SK-N-SH treated with all-trans-retinoic acid at 6 μM for 48 hours (cell line): ENCODE data around the gene PARL.

Experiments
- ATAC-seq: fragments of 200-7000 bp; cut with Tn5 transposase; 3 replicates; pipeline ENCODE4 v1.9.1; 2020; ENCODE audit warnings: mild to moderate bottlenecking, moderate library complexity
- ARNTL ChIP-seq: fragments of 450-650 bp; formaldehyde crosslinking; IDR thresholded peaks from 2 replicates; pipeline ENCODE4 v1.5.0; 2020; ENCODE audit warnings: low read depth, mild to moderate bottlenecking, moderate library complexity, borderline replicate concordance
- BACH2 ChIP-seq: fragments of 250-450 bp; sonication (Bioruptor Pico); IDR thresholded peaks from 2 replicates; pipeline ENCODE4 v1.9.0; 2021; ENCODE audit warnings: mild to moderate bottlenecking, borderline replicate concordance
- CSDC2 ChIP-seq: fragments of 250-450 bp; sonication (Bioruptor Pico); IDR thresholded peaks from 2 replicates; pipeline ENCODE4 v1.5.0; 2020; ENCODE audit warnings: mild to moderate bottlenecking, moderate library complexity
- ESRRG ChIP-seq: fragments of 250-450 bp; sonication (Bioruptor Pico); IDR thresholded peaks from 2 replicates; pipeline ENCODE4 v1.6.1; 2021; ENCODE audit warnings: mild to moderate bottlenecking
- GLIS3 ChIP-seq: fragments of 250-450 bp; sonication (Bioruptor Pico); IDR thresholded peaks from 2 replicates; pipeline ENCODE4 v1.5.0; 2020; ENCODE audit warnings: mild to moderate bottlenecking, moderate library complexity
- ISL1 ChIP-seq: fragments of 250-450 bp; sonication (Bioruptor Pico); IDR thresholded peaks from 2 replicates; pipeline ENCODE4 v2.1.2; 2022; ENCODE audit warnings: mild to moderate bottlenecking, moderate library complexity
- OSR1 ChIP-seq: fragments of 250-450 bp; sonication (Bioruptor Pico); IDR thresholded peaks from 2 replicates; pipeline ENCODE4 v1.8.0; 2022; ENCODE audit warnings: moderate library complexity, mild to moderate bottlenecking, inconsistent platforms
- PPARA ChIP-seq: fragments of 250-450 bp; sonication (Bioruptor Pico); IDR thresholded peaks from 2 replicates; pipeline ENCODE4 v1.5.0; 2020; ENCODE audit warnings: mild to moderate bottlenecking, borderline replicate concordance
- RARB ChIP-seq: fragments of 250-450 bp; sonication (Bioruptor Pico); IDR thresholded peaks from 2 replicates; pipeline ENCODE4 v1.8.0; 2021; ENCODE audit warnings: mild to moderate bottlenecking, moderate library complexity
- TCF4 ChIP-seq: fragments of 250-450 bp; sonication (Bioruptor Pico); IDR thresholded peaks from 2 replicates; pipeline ENCODE4 v1.8.0; 2021; ENCODE audit warnings: mild to moderate bottlenecking, moderate library complexity, borderline replicate concordance
- TOX ChIP-seq: fragments of 250-450 bp; sonication (Bioruptor Pico); IDR thresholded peaks from 2 replicates; pipeline ENCODE4 v1.8.0; 2021; ENCODE audit warnings: mild to moderate bottlenecking, moderate library complexity, borderline replicate concordance
- ZC3H10 ChIP-seq: fragments of 250-450 bp; sonication (Bioruptor Pico); IDR thresholded peaks from 2 replicates; pipeline ENCODE4 v1.5.1; 2021; ENCODE audit warnings: mild to moderate bottlenecking, moderate library complexity
- ZFP3 ChIP-seq: fragments of 250-450 bp; sonication (Bioruptor Pico); IDR thresholded peaks from 2 replicates; pipeline ENCODE4 v1.5.0; 2020; ENCODE audit warnings: mild to moderate bottlenecking, moderate library complexity
- ZFP30 ChIP-seq: fragments of 450-650 bp; formaldehyde crosslinking; IDR thresholded peaks from 2 replicates; pipeline ENCODE4 v1.5.0; 2022; ENCODE audit warnings: mild to moderate bottlenecking, moderate library complexity
- ZNF565 ChIP-seq: fragments of 450-650 bp; formaldehyde crosslinking; conservative IDR thresholded peaks from 2 replicates; pipeline ENCODE4 v1.5.0; 2020; ENCODE audit warnings: low read depth, mild to moderate bottlenecking, moderate library complexity
- ZNF70 ChIP-seq: fragments of 450-650 bp; formaldehyde crosslinking; IDR thresholded peaks from 2 replicates; pipeline ENCODE4 v1.5.0; 2020; ENCODE audit warnings: mild to moderate bottlenecking, moderate library complexity
- TF ChIP-seq, protein P1 (sequence below): fragments of 250-450 bp; sonication (Bioruptor Pico); IDR thresholded peaks from 2 replicates; pipeline ENCODE4 v1.5.1; 2021; ENCODE audit warnings: mild to moderate bottlenecking, moderate library complexity
- TF ChIP-seq, protein P2 (sequence below): fragments of 250-450 bp; sonication (Bioruptor Pico); IDR thresholded peaks from 2 replicates; pipeline ENCODE4 v1.5.0; 2020; ENCODE audit warnings: mild to moderate bottlenecking, moderate library complexity
- TF ChIP-seq, protein P3 (sequence below): fragments of 250-450 bp; sonication (Bioruptor Pico); IDR thresholded peaks from 2 replicates; pipeline ENCODE4 v1.5.1; 2020; ENCODE audit warnings: low read depth, mild to moderate bottlenecking, moderate library complexity
- TF ChIP-seq, protein P4 (sequence below): fragments of 250-450 bp; sonication (Bioruptor Pico); IDR thresholded peaks from 2 replicates; pipeline ENCODE4 v1.8.0; 2021; ENCODE audit warnings: low read depth, mild to moderate bottlenecking, moderate library complexity, borderline replicate concordance

The PARL gene

DNA sequence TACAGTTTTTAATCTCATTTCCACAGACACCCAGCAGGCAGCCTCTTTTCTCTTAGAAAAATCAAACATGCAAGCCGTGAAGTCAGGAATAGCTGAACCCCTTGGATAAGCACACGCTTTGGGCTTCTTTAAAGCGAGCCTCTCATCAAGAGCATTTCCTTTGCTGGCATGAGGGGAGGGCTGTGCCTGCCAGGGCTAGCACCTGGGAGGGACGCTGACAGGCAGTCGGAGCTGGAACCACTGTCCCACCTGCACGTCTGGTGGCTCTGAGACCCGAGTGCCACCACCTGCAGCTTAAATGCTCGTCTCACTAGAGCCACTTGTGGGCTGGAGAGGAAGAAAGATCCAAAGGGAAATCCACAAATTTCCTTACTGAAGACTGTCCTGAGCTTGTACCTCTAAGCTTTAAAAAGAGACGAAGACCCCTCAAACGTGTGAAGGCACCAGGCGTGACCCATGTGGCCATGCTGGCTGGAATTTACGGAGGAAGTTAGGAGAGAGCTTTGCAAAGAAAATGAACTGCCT lies 68.7 kb downstream of the PARL start (continued):
- TF ChIP-seq OSR1 (CRISPR knock-in tag) (no peak), ZC3H10 (no peak)
- TF ChIP-seq, protein P1, sequence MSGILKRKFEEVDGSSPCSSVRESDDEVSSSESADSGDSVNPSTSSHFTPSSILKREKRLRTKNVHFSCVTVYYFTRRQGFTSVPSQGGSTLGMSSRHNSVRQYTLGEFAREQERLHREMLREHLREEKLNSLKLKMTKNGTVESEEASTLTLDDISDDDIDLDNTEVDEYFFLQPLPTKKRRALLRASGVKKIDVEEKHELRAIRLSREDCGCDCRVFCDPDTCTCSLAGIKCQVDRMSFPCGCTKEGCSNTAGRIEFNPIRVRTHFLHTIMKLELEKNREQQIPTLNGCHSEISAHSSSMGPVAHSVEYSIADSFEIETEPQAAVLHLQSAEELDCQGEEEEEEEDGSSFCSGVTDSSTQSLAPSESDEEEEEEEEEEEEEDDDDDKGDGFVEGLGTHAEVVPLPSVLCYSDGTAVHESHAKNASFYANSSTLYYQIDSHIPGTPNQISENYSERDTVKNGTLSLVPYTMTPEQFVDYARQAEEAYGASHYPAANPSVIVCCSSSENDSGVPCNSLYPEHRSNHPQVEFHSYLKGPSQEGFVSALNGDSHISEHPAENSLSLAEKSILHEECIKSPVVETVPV (CRISPR knock-in tag) = no peak
- TF ChIP-seq, all 23 proteins: peak for 0

DNA sequence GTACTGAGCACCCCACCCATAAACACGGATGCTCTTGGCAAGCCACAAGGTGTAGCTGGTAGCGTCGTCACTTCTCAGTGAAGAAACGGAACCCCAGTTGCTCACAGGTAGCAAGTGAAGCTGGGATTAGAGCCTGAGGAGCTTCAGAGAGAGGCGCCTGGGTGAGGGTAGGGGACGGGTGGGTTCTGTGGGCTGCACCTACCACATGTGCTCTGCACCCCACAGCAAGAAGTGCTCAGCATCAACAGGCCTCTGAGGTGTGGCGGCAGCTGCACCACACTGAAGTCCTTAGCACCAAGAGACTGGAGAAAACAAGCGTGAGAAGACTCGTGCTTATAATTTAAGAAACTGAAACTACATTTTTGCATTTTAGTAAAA lies 69.1 kb downstream of the PARL start:
- no peak for ATAC-seq
- TF ChIP-seq TCF4 (CRISPR knock-in tag) (no peak), ISL1 (CRISPR knock-in tag) (no peak), ARNTL (CRISPR knock-in tag) (no peak), ESRRG (no peak), TOX (CRISPR knock-in tag) (no peak), ZNF565 (CRISPR knock-in tag) (no peak), BACH2 (CRISPR knock-in tag) (no peak)
- TF ChIP-seq, protein P2, sequence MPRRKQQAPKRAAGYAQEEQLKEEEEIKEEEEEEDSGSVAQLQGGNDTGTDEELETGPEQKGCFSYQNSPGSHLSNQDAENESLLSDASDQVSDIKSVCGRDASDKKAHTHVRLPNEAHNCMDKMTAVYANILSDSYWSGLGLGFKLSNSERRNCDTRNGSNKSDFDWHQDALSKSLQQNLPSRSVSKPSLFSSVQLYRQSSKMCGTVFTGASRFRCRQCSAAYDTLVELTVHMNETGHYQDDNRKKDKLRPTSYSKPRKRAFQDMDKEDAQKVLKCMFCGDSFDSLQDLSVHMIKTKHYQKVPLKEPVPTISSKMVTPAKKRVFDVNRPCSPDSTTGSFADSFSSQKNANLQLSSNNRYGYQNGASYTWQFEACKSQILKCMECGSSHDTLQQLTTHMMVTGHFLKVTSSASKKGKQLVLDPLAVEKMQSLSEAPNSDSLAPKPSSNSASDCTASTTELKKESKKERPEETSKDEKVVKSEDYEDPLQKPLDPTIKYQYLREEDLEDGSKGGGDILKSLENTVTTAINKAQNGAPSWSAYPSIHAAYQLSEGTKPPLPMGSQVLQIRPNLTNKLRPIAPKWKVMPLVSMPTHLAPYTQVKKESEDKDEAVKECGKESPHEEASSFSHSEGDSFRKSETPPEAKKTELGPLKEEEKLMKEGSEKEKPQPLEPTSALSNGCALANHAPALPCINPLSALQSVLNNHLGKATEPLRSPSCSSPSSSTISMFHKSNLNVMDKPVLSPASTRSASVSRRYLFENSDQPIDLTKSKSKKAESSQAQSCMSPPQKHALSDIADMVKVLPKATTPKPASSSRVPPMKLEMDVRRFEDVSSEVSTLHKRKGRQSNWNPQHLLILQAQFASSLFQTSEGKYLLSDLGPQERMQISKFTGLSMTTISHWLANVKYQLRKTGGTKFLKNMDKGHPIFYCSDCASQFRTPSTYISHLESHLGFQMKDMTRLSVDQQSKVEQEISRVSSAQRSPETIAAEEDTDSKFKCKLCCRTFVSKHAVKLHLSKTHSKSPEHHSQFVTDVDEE (CRISPR knock-in tag) = no peak

DNA sequence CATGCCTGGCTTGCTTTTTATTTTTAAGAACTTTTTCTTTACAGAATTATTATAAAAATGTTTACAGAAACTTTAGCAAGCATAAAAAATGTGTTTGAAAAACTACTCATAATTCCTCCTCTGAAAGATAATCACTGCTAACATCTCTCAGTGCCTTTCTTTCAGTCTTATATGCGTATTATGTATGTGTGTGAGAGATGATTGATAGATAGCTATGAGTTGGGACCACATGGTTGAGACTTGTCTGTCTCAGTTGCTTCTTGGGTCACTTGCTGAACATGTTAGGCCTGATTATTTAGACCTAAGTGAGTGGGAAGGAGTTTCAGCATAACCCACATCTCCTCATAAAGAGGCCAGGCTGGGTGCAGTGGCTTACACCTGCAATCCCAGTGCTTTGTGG lies 70.4 kb downstream of the PARL start:
- ATAC-seq = no peak
- TF ChIP-seq, protein P3, sequence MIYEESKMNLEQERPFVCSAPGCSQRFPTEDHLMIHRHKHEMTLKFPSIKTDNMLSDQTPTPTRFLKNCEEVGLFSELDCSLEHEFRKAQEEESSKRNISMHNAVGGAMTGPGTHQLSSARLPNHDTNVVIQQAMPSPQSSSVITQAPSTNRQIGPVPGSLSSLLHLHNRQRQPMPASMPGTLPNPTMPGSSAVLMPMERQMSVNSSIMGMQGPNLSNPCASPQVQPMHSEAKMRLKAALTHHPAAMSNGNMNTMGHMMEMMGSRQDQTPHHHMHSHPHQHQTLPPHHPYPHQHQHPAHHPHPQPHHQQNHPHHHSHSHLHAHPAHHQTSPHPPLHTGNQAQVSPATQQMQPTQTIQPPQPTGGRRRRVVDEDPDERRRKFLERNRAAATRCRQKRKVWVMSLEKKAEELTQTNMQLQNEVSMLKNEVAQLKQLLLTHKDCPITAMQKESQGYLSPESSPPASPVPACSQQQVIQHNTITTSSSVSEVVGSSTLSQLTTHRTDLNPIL (CRISPR knock-in tag) = no peak
- TF ChIP-seq ARNTL (CRISPR knock-in tag) (no peak), ZFP30 (CRISPR knock-in tag) (no peak), ESRRG (no peak), RARB (CRISPR knock-in tag) (no peak), ZFP3 (CRISPR knock-in tag) (no peak), TOX (CRISPR knock-in tag) (no peak), ZNF565 (CRISPR knock-in tag) (no peak), ISL1 (CRISPR knock-in tag) (no peak)

DNA sequence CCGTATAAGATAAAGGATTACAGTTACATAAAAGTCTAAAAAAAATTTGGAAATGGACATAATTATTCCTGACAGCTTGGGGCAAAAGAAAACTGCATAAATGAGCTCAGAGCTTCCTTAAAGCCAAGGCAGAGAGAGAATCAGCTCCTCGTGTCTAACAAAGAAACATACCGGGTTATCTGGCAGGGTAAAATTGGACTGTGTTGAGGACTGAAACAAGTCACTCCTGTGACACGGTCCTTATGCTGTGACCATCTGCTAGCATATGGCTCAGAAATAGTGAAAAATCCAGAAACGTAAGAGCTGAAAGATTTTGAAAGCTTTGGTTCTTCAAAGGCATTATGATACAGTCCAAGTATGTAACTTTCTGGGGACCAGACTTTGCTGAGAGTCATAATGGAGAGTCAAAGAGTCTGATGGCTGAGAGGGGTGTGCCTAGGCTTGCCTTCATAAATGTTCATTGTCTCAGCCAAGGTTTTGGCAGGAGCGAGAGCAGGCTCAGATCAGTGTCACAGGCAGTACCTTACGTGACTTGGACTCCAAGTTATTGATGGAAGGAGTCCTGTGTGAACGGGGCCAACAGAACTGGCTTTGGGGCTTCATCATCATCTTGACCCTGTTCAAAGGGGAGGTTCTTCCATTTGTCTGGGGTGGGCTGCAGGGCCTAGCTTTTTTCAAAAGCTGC lies 71.8 kb downstream of the PARL start:
- ATAC-seq = no peak
- no peak for TF ChIP-seq ZNF70

DNA sequence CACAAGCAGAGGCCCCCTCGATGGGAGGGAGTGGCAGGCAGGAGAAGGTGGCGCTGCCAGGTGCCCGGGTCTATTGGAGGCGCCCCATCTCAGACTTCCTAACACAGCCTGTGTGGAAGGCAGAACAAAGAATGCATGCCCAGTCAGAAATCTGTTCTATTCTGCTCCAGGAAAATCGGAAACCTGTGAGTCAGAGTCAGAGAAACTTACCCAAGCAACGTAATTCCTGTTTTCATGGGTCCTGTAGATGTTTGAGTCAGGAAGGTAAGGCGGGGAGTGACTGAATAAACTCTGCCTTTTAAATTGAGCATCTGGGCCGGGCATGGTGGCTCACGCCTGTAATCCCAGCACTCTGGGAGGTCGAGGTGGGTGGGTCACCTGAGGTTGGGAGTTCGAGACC lies 73.0 kb downstream of the PARL start:
- no peak for ATAC-seq
- TF ChIP-seq ESRRG (no peak), ZFP3 (CRISPR knock-in tag) (no peak), GLIS3 (CRISPR knock-in tag) (no peak), RARB (CRISPR knock-in tag) (no peak), ZNF70 (no peak), BACH2 (CRISPR knock-in tag) (no peak), ISL1 (CRISPR knock-in tag) (no peak), ARNTL (CRISPR knock-in tag) (no peak), CSDC2 (no peak), ZC3H10 (no peak), PPARA (CRISPR knock-in tag) (no peak), TCF4 (CRISPR knock-in tag) (no peak)
- TF ChIP-seq, protein P4, sequence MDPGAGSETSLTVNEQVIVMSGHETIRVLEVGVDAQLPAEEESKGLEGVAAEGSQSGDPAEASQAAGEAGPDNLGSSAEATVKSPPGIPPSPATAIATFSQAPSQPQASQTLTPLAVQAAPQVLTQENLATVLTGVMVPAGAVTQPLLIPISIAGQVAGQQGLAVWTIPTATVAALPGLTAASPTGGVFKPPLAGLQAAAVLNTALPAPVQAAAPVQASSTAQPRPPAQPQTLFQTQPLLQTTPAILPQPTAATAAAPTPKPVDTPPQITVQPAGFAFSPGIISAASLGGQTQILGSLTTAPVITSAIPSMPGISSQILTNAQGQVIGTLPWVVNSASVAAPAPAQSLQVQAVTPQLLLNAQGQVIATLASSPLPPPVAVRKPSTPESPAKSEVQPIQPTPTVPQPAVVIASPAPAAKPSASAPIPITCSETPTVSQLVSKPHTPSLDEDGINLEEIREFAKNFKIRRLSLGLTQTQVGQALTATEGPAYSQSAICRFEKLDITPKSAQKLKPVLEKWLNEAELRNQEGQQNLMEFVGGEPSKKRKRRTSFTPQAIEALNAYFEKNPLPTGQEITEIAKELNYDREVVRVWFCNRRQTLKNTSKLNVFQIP (CRISPR knock-in tag) = no peak
- TF ChIP-seq, protein P1 (CRISPR knock-in tag) = no peak
- TF ChIP-seq, protein P2 (CRISPR knock-in tag) = no peak
